HG03457 (cell line): ENCODE data around the gene CHFR.
"Not testable (repeated sequence)": the region's sequence is repeated elsewhere in the genome, so short reads cannot be mapped to it uniquely, and the experiment has no call there.

ENCODE experiments used
- ATAC-seq: cut with Tn5 transposase; IDR thresholded peaks from one replicate; pipeline ENCODE4 v1.9.1; 2021; ENCODE audit warnings: moderate number of reproducible peaks; ENCODE audit not compliant: unreplicated experiment

The CHFR gene

GRCh38 chr12:132887513-132888351, at the start of gene CHFR:
Gene CHFR (minus strand): TSS chr12:132887605. CDS start chr12:132887328, 277 bp downstream.
- ATAC-seq: peak; percentile 97

- ATAC-seq: not testable (repeated sequence)
These were observed 49.5 kb upstream of the CHFR start for GRCh38 chr12:132936921-132937320.

GRCh38 chr12:132936163-132936562, 48.8 kb upstream of the CHFR start:
- no peak for ATAC-seq

GRCh38 chr12:132926415-132926833, 39.0 kb upstream of the CHFR start:
- ATAC-seq: no peak

- ATAC-seq: no peak
These were observed 38.4 kb upstream of the CHFR start for GRCh38 chr12:132925597-132926414.

- ATAC-seq: no peak
These were observed 37.0 kb upstream of the CHFR start for GRCh38 chr12:132924356-132924755.

GRCh38 chr12:132923356-132923909, 36.0 kb upstream of the CHFR start:
- no peak for ATAC-seq

GRCh38 chr12:132922676-132923075, 35.3 kb upstream of the CHFR start:
- ATAC-seq: no peak

- ATAC-seq: no peak
These were observed 34.3 kb upstream of the CHFR start for GRCh38 chr12:132921685-132922084.

- no peak for ATAC-seq
These were observed 31.3 kb upstream of the CHFR start for GRCh38 chr12:132918680-132919079.

- ATAC-seq: peak; percentile 5
These were observed 21.6 kb upstream of the CHFR start for GRCh38 chr12:132909030-132909368.

- ATAC-seq: peak; percentile 87
These were observed 21.0 kb upstream of the CHFR start for GRCh38 chr12:132908145-132909029.

GRCh38 chr12:132907789-132908144, 20.4 kb upstream of the CHFR start:
- ATAC-seq: not testable (repeated sequence)

- ATAC-seq: no peak
These were observed 19.8 kb upstream of the CHFR start for GRCh38 chr12:132907216-132907615.

- ATAC-seq: no peak
These were observed 17.4 kb upstream of the CHFR start for GRCh38 chr12:132904718-132905328.

GRCh38 chr12:132899033-132899432, 11.6 kb upstream of the CHFR start:
- no peak for ATAC-seq

GRCh38 chr12:132888852-132889251, 1.4 kb upstream of the CHFR start:
- ATAC-seq: no peak

GRCh38 chr12:132886529-132887477, 602 bp downstream of the CHFR start:
- ATAC-seq: peak; percentile 15

- no peak for ATAC-seq
These were observed 5.6 kb downstream of the CHFR start for GRCh38 chr12:132881818-132882217.
